ENCODE results near the gene SHISAL2A.

- TF ChIP-seq PHF8 (conservative IDR thresholded peaks at IDR 0.05; ENCODE audit: low read depth, low read length): no peak
- TF ChIP-seq NANOG (IDR thresholded peaks at IDR 0.05; ENCODE audit: insufficient read depth, low read depth, low read length, poor library complexity, severe bottlenecking): no peak
- TF ChIP-seq, protein P1, sequence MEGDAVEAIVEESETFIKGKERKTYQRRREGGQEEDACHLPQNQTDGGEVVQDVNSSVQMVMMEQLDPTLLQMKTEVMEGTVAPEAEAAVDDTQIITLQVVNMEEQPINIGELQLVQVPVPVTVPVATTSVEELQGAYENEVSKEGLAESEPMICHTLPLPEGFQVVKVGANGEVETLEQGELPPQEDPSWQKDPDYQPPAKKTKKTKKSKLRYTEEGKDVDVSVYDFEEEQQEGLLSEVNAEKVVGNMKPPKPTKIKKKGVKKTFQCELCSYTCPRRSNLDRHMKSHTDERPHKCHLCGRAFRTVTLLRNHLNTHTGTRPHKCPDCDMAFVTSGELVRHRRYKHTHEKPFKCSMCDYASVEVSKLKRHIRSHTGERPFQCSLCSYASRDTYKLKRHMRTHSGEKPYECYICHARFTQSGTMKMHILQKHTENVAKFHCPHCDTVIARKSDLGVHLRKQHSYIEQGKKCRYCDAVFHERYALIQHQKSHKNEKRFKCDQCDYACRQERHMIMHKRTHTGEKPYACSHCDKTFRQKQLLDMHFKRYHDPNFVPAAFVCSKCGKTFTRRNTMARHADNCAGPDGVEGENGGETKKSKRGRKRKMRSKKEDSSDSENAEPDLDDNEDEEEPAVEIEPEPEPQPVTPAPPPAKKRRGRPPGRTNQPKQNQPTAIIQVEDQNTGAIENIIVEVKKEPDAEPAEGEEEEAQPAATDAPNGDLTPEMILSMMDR (IDR thresholded peaks at IDR 0.05; ENCODE audit: control extremely low read depth in 1 of 3, insufficient read depth in 1 of 3, low read depth in 1 of 3, low read length in 3 of 3): no peak
- TF ChIP-seq TCF12 (IDR thresholded peaks at IDR 0.05; ENCODE audit: low read depth, low read length): no peak
- no peak for TF ChIP-seq EP300 (IDR thresholded peaks at IDR 0.05; ENCODE audit: borderline replicate concordance in 1 of 2, low read depth in 2 of 2, low read length in 2 of 2)
- no peak for TF ChIP-seq JUND (IDR thresholded peaks at IDR 0.05; ENCODE audit: low read length)
- TF ChIP-seq EZH2 (IDR thresholded peaks at IDR 0.05; ENCODE audit: low read depth, low read length, severe bottlenecking): no peak
- TF ChIP-seq RBBP5 (IDR thresholded peaks at IDR 0.05; ENCODE audit: borderline replicate concordance, low read depth, low read length): no peak
- no peak for TF ChIP-seq TEAD4 (IDR thresholded peaks at IDR 0.05; ENCODE audit: low read depth, low read length)
- no peak for TF ChIP-seq JUN (IDR thresholded peaks at IDR 0.05; ENCODE audit: low read depth, low read length)
These were observed 44.9 kb upstream of the SHISAL2A start for GRCh38 chr1:52588027-52588426.

All from H1 (cell line).